C4-2B (cell line): Measurements from ENCODE around the gene ZDHHC7.

ENCODE experiments used
- ZFX ChIP-seq: fragments of 450-650 bp; IDR thresholded peaks from 2 replicates; pipeline ENCODE4 v1.6.1; 2017
- TF ChIP-seq, protein P1 (sequence below): fragments of 450-650 bp; conservative IDR thresholded peaks from 2 replicates; pipeline ENCODE4 v1.5.1; 2017; ENCODE audit warnings: mild to moderate bottlenecking

DNA sequence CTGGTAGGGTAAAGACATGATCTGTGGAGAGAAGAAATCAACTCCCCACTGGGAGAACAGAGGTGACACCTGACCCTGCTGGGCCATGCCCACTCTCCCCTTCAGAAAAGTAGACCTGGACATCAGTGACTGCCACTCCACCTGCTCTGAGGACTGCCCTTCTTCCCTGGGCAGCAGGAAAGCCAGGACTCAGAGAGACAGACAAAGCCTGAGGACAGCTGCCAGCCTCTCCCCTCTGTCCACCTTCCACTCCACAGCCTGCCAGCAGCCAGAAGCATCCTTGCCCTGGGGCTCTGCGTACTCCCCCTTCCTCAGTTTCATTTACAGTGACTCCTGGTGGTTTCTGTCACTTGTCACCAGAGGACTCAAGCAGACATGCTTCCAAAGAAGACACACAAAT lies 24.5 kb downstream of the ZDHHC7 start:
- TF ChIP-seq, protein P1, sequence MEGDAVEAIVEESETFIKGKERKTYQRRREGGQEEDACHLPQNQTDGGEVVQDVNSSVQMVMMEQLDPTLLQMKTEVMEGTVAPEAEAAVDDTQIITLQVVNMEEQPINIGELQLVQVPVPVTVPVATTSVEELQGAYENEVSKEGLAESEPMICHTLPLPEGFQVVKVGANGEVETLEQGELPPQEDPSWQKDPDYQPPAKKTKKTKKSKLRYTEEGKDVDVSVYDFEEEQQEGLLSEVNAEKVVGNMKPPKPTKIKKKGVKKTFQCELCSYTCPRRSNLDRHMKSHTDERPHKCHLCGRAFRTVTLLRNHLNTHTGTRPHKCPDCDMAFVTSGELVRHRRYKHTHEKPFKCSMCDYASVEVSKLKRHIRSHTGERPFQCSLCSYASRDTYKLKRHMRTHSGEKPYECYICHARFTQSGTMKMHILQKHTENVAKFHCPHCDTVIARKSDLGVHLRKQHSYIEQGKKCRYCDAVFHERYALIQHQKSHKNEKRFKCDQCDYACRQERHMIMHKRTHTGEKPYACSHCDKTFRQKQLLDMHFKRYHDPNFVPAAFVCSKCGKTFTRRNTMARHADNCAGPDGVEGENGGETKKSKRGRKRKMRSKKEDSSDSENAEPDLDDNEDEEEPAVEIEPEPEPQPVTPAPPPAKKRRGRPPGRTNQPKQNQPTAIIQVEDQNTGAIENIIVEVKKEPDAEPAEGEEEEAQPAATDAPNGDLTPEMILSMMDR, result no peak
- no peak for TF ChIP-seq ZFX
